PC-9 (cell line): ENCODE data around the gene CTNNB1. TPM values are rescaled to one million over a fixed set of nuclear protein-coding genes. Genes with fewer than 3 reads are reported as not detected.

Experiments
- BruUV-seq: library from RNA; stranded (reverse); fragments of 400-500 nt; replicated peaks from 2 replicates; lab custom pipeline; 2021; lab: Mats Ljungman, UMichigan
- CTCF ChIA-PET: fragments of 300-600 bp; sonication (Branson Sonifier 250); formaldehyde crosslinking; loops from one replicate; lab custom pipeline; 2022; ENCODE audit warnings: antibody characterized with exemption; lab: Charles Lee
- POLR2A ChIA-PET: fragments of 300-600 bp; sonication (Branson Sonifier 250); formaldehyde crosslinking; loops from one replicate; lab custom pipeline; 2022; ENCODE audit warnings: antibody characterized with exemption; ENCODE audit not compliant: unreplicated experiment; lab: Charles Lee
- DNase-seq, 2 experiments: peaks; one replicate each; pipeline versions ENCODE4 v3.0.0 to v3.0.0-alpha.2; 2015 to 2022; ENCODE audit warnings: mixed read lengths in 1 of 2
- H2AFZ ChIP-seq: fragments of 200-600 bp; sonication (generic); 2 replicates; pipeline ENCODE4 v1.8.1; 2017; ENCODE audit warnings: antibody characterized with exemption
- H3F3A ChIP-seq: fragments of 200-600 bp; sonication (generic); 2 replicates; pipeline ENCODE4 v1.8.1; 2017; ENCODE audit warnings: antibody characterized with exemption, mild to moderate bottlenecking, low read depth; ENCODE audit not compliant: insufficient read depth
- H3K27ac ChIP-seq: fragments of 200-600 bp; sonication (generic); 2 replicates; pipeline ENCODE4 v1.6.1; 2016; ENCODE audit warnings: mixed run types
- H3K27me3 ChIP-seq: fragments of 200-600 bp; sonication (generic); 2 replicates; pipeline ENCODE4 v1.6.1; 2016; ENCODE audit warnings: low read depth, mixed run types; ENCODE audit not compliant: insufficient read depth
- H3K36me3 ChIP-seq: fragments of 200-600 bp; sonication (generic); 2 replicates; pipeline ENCODE4 v1.6.1; 2016; ENCODE audit warnings: low read depth, mixed run types
- H3K4me1 ChIP-seq: fragments of 200-600 bp; sonication (generic); replicated peaks from 2 replicates; pipeline ENCODE4 v1.6.1; 2016; ENCODE audit warnings: mixed run types; ENCODE audit not compliant: insufficient read depth
- H3K4me2 ChIP-seq: fragments of 200-600 bp; sonication (generic); 2 replicates; pipeline ENCODE4 v1.6.1; 2017; ENCODE audit warnings: mixed run types
- H3K4me3 ChIP-seq: fragments of 200-600 bp; sonication (generic); 2 replicates; pipeline ENCODE4 v1.6.1; 2016; ENCODE audit warnings: mixed run types
- H3K79me2 ChIP-seq: fragments of 200-600 bp; sonication (generic); 2 replicates; pipeline ENCODE4 v1.6.1; 2017; ENCODE audit warnings: low read depth, mixed run types
- H3K9me2 ChIP-seq: fragments of 200-600 bp; sonication (generic); 2 replicates; pipeline ENCODE4 v1.8.1; 2017; ENCODE audit warnings: mild to moderate bottlenecking; ENCODE audit not compliant: insufficient read depth
- H3K9me3 ChIP-seq: fragments of 200-600 bp; sonication (generic); 2 replicates; pipeline ENCODE4 v1.8.1; 2016; ENCODE audit warnings: low read depth; ENCODE audit not compliant: insufficient read depth
- H4K20me1 ChIP-seq: fragments of 200-600 bp; sonication (generic); 2 replicates; pipeline ENCODE4 v1.8.1; 2017; ENCODE audit not compliant: insufficient read depth
- EZH2 ChIP-seq: fragments of 200-600 bp; sonication (generic); IDR thresholded peaks from 2 replicates; pipeline ENCODE4 v1.8.0; 2017; ENCODE audit warnings: antibody characterized with exemption, low read depth
- intact Hi-C: fragments of 100-400 bp; cut with micrococcal nuclease; formaldehyde crosslinking; loops from one replicate; pipeline ENCODE4 v1.10.0; 2022; ENCODE audit not compliant: unreplicated experiment
- total RNA-seq: library from RNA; stranded (reverse); gene quantifications from 2 replicates; pipeline ENCODE4 v1.2.3, GENCODE V29; 2021
- TF ChIP-seq, protein P1 (sequence below): fragments of 200-600 bp; sonication (generic); conservative IDR thresholded peaks from 2 replicates; pipeline ENCODE4 v1.6.1; 2017; ENCODE audit warnings: mixed run types, antibody characterized with exemption, mild to moderate bottlenecking, moderate library complexity

The CTNNB1 gene
- total RNA-seq, 1 experiment from 2014 or later: 251 TPM

DNA sequence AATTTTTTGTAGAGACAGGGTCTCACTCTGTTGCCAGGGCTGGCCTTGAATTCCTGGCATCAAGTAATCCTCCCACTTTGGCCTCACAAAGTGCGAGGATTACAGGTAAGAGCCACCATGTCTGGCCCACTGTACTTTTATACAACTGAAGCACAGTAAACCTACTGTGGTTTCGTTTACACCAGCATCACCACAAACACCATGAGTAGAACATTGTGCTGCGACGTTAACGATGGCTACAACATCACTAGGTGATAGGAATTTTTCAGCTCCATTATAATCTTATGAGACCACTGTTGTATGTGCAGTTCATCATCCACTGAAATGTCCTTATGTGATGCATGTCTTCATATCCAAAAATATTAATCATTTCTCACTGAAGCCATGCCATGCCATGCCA lies 11.7 kb downstream of the CTNNB1 start:
- H4K20me1 ChIP-seq: peaks cover 96% of the 10 kb centered on the region
- peaks cover 100% of the 10 kb centered on the region for H3K79me2 ChIP-seq
- peaks cover 22% of the 10 kb centered on the region; the same call in 1 of the 2 replicates for H3K36me3 ChIP-seq
- ChIA-PET POLR2A (interaction anchor here (0.6 kb wide), 1 partner anchor 10 kb away, joined by 5 read pairs; no protein-coding TSS in a partner anchor), CTCF (interaction anchor here (0.6 kb wide), 1 partner anchor 182 kb away, joined by 5 read pairs; no protein-coding TSS in a partner anchor)
- H2AFZ ChIP-seq: no peak overlapping the region
- BruUV-seq: no TSS peak
- no peaks in the 10 kb centered on the region for H3K9me3 ChIP-seq
- intact Hi-C loops: no loop called here
- no peak for DNase-seq
- H3K4me3 ChIP-seq: no peak overlapping the region
- no peaks in the 10 kb centered on the region for H3K4me1 ChIP-seq
- peaks cover 3% of the 10 kb centered on the region; the same call in 1 of the 2 replicates for H3F3A ChIP-seq
- H3K4me2 ChIP-seq: no peak overlapping the region
- no peaks in the 10 kb centered on the region for H3K9me2 ChIP-seq
- TF ChIP-seq, protein P1, sequence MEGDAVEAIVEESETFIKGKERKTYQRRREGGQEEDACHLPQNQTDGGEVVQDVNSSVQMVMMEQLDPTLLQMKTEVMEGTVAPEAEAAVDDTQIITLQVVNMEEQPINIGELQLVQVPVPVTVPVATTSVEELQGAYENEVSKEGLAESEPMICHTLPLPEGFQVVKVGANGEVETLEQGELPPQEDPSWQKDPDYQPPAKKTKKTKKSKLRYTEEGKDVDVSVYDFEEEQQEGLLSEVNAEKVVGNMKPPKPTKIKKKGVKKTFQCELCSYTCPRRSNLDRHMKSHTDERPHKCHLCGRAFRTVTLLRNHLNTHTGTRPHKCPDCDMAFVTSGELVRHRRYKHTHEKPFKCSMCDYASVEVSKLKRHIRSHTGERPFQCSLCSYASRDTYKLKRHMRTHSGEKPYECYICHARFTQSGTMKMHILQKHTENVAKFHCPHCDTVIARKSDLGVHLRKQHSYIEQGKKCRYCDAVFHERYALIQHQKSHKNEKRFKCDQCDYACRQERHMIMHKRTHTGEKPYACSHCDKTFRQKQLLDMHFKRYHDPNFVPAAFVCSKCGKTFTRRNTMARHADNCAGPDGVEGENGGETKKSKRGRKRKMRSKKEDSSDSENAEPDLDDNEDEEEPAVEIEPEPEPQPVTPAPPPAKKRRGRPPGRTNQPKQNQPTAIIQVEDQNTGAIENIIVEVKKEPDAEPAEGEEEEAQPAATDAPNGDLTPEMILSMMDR: no peak
- TF ChIP-seq EZH2: no peak
- no peak overlapping the region for H3K27ac ChIP-seq
- H3K27me3 ChIP-seq: no peaks in the 10 kb centered on the region

DNA sequence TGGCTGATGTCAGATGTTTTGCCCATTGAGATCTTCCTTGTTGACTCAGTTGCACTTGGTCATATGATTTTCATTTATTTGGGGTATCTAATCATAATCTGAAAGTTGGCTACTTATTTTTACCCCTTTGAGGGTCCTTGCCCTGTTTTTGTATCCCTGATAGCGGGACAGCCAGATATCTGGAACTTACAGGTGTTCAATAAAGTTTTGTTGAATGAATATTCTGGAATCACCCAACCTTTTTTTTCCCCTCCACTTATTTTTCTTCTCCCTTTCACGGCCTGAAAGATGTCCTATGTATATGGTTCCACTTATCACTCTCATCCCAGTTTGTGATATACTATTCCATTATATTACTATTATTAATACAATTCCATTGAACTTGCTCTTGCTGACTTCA lies 12.8 kb downstream of the CTNNB1 start:
- Histone ChIP-seq H3F3A (peaks cover 3% of the 10 kb centered on the region; the same call in 1 of the 2 replicates), H3K9me2 (no peaks in the 10 kb centered on the region), H3K4me1 (no peaks in the 10 kb centered on the region), H2AFZ (no peak overlapping the region), H3K36me3 (peaks cover 22% of the 10 kb centered on the region; the same call in 1 of the 2 replicates), H3K27me3 (no peaks in the 10 kb centered on the region), H3K4me2 (no peak overlapping the region), H3K9me3 (no peaks in the 10 kb centered on the region), H3K27ac (no peak overlapping the region), H4K20me1 (peaks cover 96% of the 10 kb centered on the region), H3K4me3 (no peak overlapping the region), H3K79me2 (peaks cover 100% of the 10 kb centered on the region)
- ChIA-PET CTCF (no interaction called here), POLR2A (no interaction called here)
- no TSS peak for BruUV-seq
- DNase-seq: no peak
- TF ChIP-seq, protein P1: no peak
- no peak for TF ChIP-seq EZH2
- intact Hi-C loops: no loop called here

DNA sequence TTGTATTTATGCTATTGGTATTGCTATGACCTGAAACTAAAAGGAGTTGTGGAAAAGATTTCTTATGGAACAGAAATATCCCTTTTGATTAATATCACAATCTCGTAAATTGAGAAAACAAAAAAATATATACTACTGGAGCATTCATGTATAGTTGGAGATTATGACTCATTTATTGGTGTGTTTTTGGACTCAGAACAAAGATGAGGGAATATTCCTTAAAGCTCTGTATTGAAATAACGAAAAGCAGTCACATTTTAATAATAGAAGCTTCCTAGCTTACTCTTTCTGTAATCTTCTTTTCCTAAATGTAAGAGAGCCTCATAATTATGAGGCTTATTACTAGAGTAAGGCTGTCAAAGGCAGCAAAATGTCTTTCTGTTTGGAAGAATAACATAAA lies 14.3 kb downstream of the CTNNB1 start:
- Histone ChIP-seq H3K9me2 (no peaks in the 10 kb centered on the region), H3K4me2 (no peak overlapping the region), H3K4me1 (no peaks in the 10 kb centered on the region), H4K20me1 (peaks cover 96% of the 10 kb centered on the region), H3F3A (peaks cover 3% of the 10 kb centered on the region; the same call in 1 of the 2 replicates), H3K9me3 (no peaks in the 10 kb centered on the region), H3K27me3 (no peaks in the 10 kb centered on the region), H3K27ac (no peak overlapping the region), H3K79me2 (peaks cover 100% of the 10 kb centered on the region), H3K36me3 (peaks cover 27% of the 10 kb centered on the region; the same call in 1 of the 2 replicates), H3K4me3 (no peak overlapping the region), H2AFZ (no peak overlapping the region)
- POLR2A ChIA-PET: no interaction called here
- no TSS peak for BruUV-seq
- no peak for DNase-seq
- intact Hi-C loops: no loop called here
- CTCF ChIA-PET: no interaction called here
- TF ChIP-seq, protein P1: no peak
- no peak for TF ChIP-seq EZH2
